Thymus (tissue), 2 donors: ENCODE data around the gene NSD2. TPM values are rescaled to one million over a fixed set of nuclear protein-coding genes. Genes with fewer than 3 reads are reported as not detected.

ENCODE experiments used
- polyA plus RNA-seq: library from polyadenylated mRNA; stranded (reverse); fragments of 200-250 nt; gene quantifications from one replicate; pipeline ENCODE4 v1.2.3, GENCODE V29; 2013
- total RNA-seq: library from RNA; stranded (reverse); fragments of 120-200 nt; gene quantifications from one replicate; pipeline ENCODE4 v1.2.4, GENCODE V29; 2013
- donor health status: healthy.

NSD2 gene
- total and polyA plus RNA-seq, 2 donors = 18.6 to 65.3 TPM

Other genes with a start within 250 kb of the NSD2 start
- gene FAM53A, start 187.1 kb upstream of the NSD2 start, total RNA-seq = 1.0 TPM
- 2.0 TPM for gene FAM53A, start 187.1 kb upstream of the NSD2 start, polyA plus RNA-seq
- gene SLBP, start 159.1 kb upstream of the NSD2 start, total RNA-seq = 96.2 TPM
- 53.1 TPM for gene SLBP, start 159.1 kb upstream of the NSD2 start, polyA plus RNA-seq
- gene TMEM129, start 150.1 kb upstream of the NSD2 start, total RNA-seq = 15.1 TPM
- gene TMEM129, start 150.1 kb upstream of the NSD2 start, polyA plus RNA-seq = 23.2 TPM
- 31.4 TPM for gene TACC3, start 149.9 kb upstream of the NSD2 start, total RNA-seq
- 46.7 TPM for gene TACC3, start 149.9 kb upstream of the NSD2 start, polyA plus RNA-seq
- gene FGFR3, start 78.1 kb upstream of the NSD2 start, total RNA-seq = 3.8 TPM
- 13.2 TPM for gene FGFR3, start 78.1 kb upstream of the NSD2 start, polyA plus RNA-seq
- 68.3 TPM for gene LETM1, start 15.2 kb upstream of the NSD2 start, total RNA-seq
- 16.8 TPM for gene LETM1, start 15.2 kb upstream of the NSD2 start, polyA plus RNA-seq
- 10.9 TPM for gene NELFA, start 137.6 kb downstream of the NSD2 start, total RNA-seq
- 37.2 TPM for gene NELFA, start 137.6 kb downstream of the NSD2 start, polyA plus RNA-seq
- gene NAT8L, start 187.9 kb downstream of the NSD2 start, total RNA-seq = 0.09 TPM
- gene NAT8L, start 187.9 kb downstream of the NSD2 start, polyA plus RNA-seq = 0.43 TPM